Neutrophil (primary cell): ENCODE measurements around the gene CAMTA1.

Experiments used
- H3K27ac ChIP-seq: fragments of 200-600 bp; sonication (generic); 2 replicates; pipeline ENCODE4 v1.5.1; 2016; ENCODE audit warnings: mild to moderate bottlenecking, moderate library complexity
- H3K27me3 ChIP-seq: fragments of 200-600 bp; sonication (generic); 2 replicates; pipeline ENCODE4 v1.6.0; 2016; ENCODE audit warnings: mild to moderate bottlenecking
- H3K36me3 ChIP-seq: fragments of 200-600 bp; sonication (generic); 2 replicates; pipeline ENCODE4 v1.5.1; 2017
- H3K4me1 ChIP-seq, 2 experiments: fragments of 200-600 bp in 1 of 2; sonication (generic) in 1 of 2; 1 replicate in 1 of 2; 2 replicates in 1 of 2; pipeline versions ENCODE4 v1.5.1 to v1.6.1; 2013 to 2016; ENCODE audit warnings: low read depth in 1 of 2, low read length in 1 of 2, mild to moderate bottlenecking in 1 of 2, moderate library complexity in 1 of 2; ENCODE audit not compliant: control insufficient read depth in 1 of 2, insufficient read depth in 1 of 2
- H3K4me3 ChIP-seq, 2 experiments: fragments of 200-600 bp in 1 of 2; sonication (generic) in 1 of 2; 1 replicate in 1 of 2; 2 replicates in 1 of 2; pipeline ENCODE4 v1.5.1; 2013 to 2016; ENCODE audit warnings: low read depth in 1 of 2, low read length in 1 of 2, mild to moderate bottlenecking in 1 of 2, moderate library complexity in 1 of 2
- H3K9me3 ChIP-seq: fragments of 200-600 bp; sonication (generic); 2 replicates; pipeline ENCODE4 v1.5.1; 2016
- TF ChIP-seq, protein P1 (sequence below): fragments of 200-600 bp; sonication (generic); IDR thresholded peaks from 2 replicates; pipeline ENCODE4 v1.5.1; 2016; ENCODE audit warnings: antibody characterized with exemption

Gene CAMTA1

DNA sequence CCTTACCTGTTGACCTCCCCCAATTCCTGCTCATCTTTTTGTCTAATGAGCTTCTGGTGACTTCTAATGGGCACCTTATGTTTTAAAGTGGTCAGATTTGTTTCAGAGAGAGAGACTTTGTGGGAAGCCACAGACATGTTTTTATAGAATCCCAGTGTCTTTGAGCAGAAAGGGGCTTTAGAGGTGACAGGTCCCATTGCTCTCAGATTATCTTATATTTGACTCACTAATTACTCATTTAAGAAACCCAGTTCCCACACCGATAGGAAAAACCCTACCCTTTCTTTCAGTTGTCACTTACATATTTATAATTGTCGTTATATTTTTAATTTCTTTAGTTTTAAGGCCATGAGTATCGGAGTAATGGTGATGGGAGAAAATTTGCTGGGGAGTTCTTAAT, 215.5 kb downstream of the CAMTA1 start:
- no peaks in the 10 kb centered on the region for H3K27me3 ChIP-seq

DNA sequence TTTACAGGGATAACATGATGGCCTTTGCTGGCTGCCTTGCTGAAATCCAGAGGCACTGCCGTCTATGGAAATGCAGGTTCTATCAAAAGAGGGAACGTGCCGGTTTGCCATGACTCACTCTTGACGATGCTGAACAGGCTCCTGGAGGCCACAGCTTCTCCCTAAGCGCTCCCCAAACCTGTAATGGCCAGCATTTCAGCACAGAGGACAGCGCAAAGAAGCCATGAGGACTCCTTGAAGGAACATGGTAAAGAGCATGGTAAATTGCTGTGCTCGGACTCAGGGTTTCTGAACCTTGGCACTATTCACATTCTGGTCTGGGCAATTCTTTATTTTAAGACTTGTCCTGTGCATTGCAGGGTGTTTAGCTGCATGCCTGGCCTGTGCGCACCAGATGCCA, 217.5 kb downstream of the CAMTA1 start:
- no peaks in the 10 kb centered on the region for H3K27me3 ChIP-seq
- no peaks in the 10 kb centered on the region for H3K4me1 ChIP-seq
- H3K27ac ChIP-seq, result no peak overlapping the region
- no peaks in the 10 kb centered on the region for H3K9me3 ChIP-seq
- no peaks in the 10 kb centered on the region for H3K36me3 ChIP-seq
- H3K4me3 ChIP-seq, result no peak overlapping the region
- TF ChIP-seq, protein P1, sequence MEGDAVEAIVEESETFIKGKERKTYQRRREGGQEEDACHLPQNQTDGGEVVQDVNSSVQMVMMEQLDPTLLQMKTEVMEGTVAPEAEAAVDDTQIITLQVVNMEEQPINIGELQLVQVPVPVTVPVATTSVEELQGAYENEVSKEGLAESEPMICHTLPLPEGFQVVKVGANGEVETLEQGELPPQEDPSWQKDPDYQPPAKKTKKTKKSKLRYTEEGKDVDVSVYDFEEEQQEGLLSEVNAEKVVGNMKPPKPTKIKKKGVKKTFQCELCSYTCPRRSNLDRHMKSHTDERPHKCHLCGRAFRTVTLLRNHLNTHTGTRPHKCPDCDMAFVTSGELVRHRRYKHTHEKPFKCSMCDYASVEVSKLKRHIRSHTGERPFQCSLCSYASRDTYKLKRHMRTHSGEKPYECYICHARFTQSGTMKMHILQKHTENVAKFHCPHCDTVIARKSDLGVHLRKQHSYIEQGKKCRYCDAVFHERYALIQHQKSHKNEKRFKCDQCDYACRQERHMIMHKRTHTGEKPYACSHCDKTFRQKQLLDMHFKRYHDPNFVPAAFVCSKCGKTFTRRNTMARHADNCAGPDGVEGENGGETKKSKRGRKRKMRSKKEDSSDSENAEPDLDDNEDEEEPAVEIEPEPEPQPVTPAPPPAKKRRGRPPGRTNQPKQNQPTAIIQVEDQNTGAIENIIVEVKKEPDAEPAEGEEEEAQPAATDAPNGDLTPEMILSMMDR, result no peak

More for the DNA sequence above, 215.5 kb downstream of the CAMTA1 start:
- no peaks in the 10 kb centered on the region for H3K9me3 ChIP-seq
- no peak overlapping the region for H3K27ac ChIP-seq
- no peaks in the 10 kb centered on the region for H3K4me1 ChIP-seq
- no peak overlapping the region for H3K4me3 ChIP-seq
- TF ChIP-seq, protein P1, result no peak
- H3K36me3 ChIP-seq, result no peaks in the 10 kb centered on the region

DNA sequence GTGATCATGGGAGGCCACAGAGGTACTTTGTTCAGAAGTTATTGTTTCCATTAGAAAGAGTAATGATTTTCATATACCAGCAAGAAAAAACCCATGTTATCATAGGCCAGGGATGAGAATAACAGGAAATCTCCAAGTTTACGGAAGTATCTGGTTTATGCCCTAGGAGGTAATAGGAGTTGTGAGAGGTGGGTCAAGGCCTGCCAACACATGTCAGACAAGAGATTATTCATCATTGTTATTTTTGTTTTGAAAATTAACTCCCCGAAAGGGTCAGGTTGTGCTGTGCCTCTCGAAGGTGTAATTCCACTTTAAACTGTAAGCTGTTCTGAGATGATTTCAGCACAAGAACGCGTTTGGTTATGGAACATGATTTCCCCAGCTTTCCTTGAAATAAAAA, 218.4 kb downstream of the CAMTA1 start:
- Histone ChIP-seq H3K4me3 (no peak overlapping the region), H3K27me3 (no peaks in the 10 kb centered on the region), H3K9me3 (no peaks in the 10 kb centered on the region), H3K36me3 (no peaks in the 10 kb centered on the region), H3K27ac (no peak overlapping the region), H3K4me1 (no peaks in the 10 kb centered on the region)
- TF ChIP-seq, protein P1, result no peak

DNA sequence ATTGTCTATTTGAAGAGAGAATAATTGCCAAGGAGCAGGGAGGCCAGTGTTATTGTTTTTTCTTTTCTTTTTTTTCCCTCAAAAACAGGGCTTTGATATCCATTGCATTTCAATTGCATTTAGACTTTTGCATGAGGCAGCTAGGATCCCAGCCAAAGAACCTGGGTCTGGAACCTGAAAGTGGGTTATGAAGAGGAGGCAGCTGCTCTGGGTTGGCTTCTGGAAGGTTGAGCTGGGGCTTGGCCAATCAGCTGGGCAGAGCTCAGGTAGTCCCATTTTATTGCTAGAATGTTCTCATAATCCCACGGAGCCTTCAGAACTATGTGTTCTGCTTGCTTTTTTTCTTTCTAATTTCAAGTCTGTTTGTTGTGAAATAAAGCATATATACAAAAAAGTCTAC, 218.9 kb downstream of the CAMTA1 start:
- Histone ChIP-seq H3K4me1 (no peaks in the 10 kb centered on the region), H3K9me3 (no peaks in the 10 kb centered on the region), H3K27ac (no peak overlapping the region), H3K4me3 (no peak overlapping the region), H3K36me3 (no peaks in the 10 kb centered on the region), H3K27me3 (no peaks in the 10 kb centered on the region)
- TF ChIP-seq, protein P1, result no peak

DNA sequence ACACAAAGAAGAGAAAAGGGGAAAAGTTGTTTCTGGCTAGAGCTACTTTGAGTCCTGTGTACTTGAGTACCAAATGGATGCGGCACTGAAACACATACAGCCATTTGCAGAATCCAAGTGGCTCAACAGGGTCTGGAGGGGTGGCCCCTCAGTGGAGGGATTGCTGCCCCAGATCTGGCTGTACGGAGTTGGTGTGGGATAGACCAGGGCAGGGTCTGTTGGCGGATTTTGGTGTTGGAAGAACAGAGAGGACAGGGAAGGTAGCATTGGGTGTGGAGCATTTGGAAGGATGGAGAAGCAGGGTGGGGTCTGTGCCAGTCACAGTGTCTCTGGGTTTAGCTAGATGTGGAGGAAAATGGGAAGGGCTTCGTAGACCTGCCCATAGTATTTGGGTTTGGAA, 220.5 kb downstream of the CAMTA1 start:
- TF ChIP-seq, protein P1, result no peak
- Histone ChIP-seq H3K4me3 (no peak overlapping the region), H3K36me3 (no peaks in the 10 kb centered on the region), H3K27ac (no peak overlapping the region), H3K27me3 (no peaks in the 10 kb centered on the region), H3K9me3 (no peaks in the 10 kb centered on the region), H3K4me1 (no peaks in the 10 kb centered on the region)
